GM21825 (cell line): Measurements from ENCODE around the gene STEAP1B.
"Not testable (repeated sequence)": the region's sequence is repeated elsewhere in the genome, so short reads cannot be mapped to it uniquely, and the experiment has no call there.

Experiments used
- ATAC-seq: cut with Tn5 transposase; IDR thresholded peaks from one replicate; pipeline ENCODE4 v1.9.1; 2021; ENCODE audit warnings: mild to moderate bottlenecking, moderate library complexity; ENCODE audit not compliant: unreplicated experiment

Gene STEAP1B

GRCh38 chr7:22499044-22499443 is 944 bp downstream of the STEAP1B start:
- no peak for ATAC-seq

- not testable (repeated sequence) for ATAC-seq
Observed at GRCh38 chr7:22496912-22497311, 3.1 kb downstream of the STEAP1B start.

- ATAC-seq = not testable (repeated sequence)
Observed at GRCh38 chr7:22496296-22496888, 3.6 kb downstream of the STEAP1B start.

- not testable (repeated sequence) for ATAC-seq
Observed at GRCh38 chr7:22493160-22493925, 6.6 kb downstream of the STEAP1B start.

GRCh38 chr7:22488643-22489462 is 11.1 kb downstream of the STEAP1B start:
- ATAC-seq = peak; percentile 63

- no peak for ATAC-seq
Observed at GRCh38 chr7:22487978-22488642, 11.9 kb downstream of the STEAP1B start.

- no peak for ATAC-seq
Observed at GRCh38 chr7:22486597-22486996, 13.4 kb downstream of the STEAP1B start.

- ATAC-seq = no peak
Observed at GRCh38 chr7:22485189-22485588, 14.8 kb downstream of the STEAP1B start.

- no peak for ATAC-seq
Observed at GRCh38 chr7:22482503-22482902, 17.5 kb downstream of the STEAP1B start.

- peak; percentile 73 for ATAC-seq
Observed at GRCh38 chr7:22481726-22482125, 18.3 kb downstream of the STEAP1B start.

GRCh38 chr7:22480523-22481075 is 19.4 kb downstream of the STEAP1B start:
- no peak for ATAC-seq

- no peak for ATAC-seq
Observed at GRCh38 chr7:22477876-22478450, 22.0 kb downstream of the STEAP1B start.

GRCh38 chr7:22477262-22477661 is 22.7 kb downstream of the STEAP1B start:
- no peak for ATAC-seq

- no peak for ATAC-seq
Observed at GRCh38 chr7:22476824-22477223, 23.2 kb downstream of the STEAP1B start.

- ATAC-seq = no peak
Observed at GRCh38 chr7:22474645-22475044, 25.3 kb downstream of the STEAP1B start.

- ATAC-seq = no peak
Observed at GRCh38 chr7:22470981-22471380, 29.0 kb downstream of the STEAP1B start.

GRCh38 chr7:22469371-22470143 is 30.4 kb downstream of the STEAP1B start:
- ATAC-seq = no peak

GRCh38 chr7:22468609-22469008 is 31.4 kb downstream of the STEAP1B start:
- ATAC-seq = no peak

GRCh38 chr7:22464299-22464698 is 35.7 kb downstream of the STEAP1B start:
- ATAC-seq = no peak
